Ovary (tissue), 3 donors: ENCODE results near the gene BCL2L14.

ENCODE experiments used
- CTCF ChIP-seq, 3 donors: fragments of 450-650 bp in 2 of 3; fragments of 200-600 bp in 1 of 3; IDR thresholded peaks; one replicate each; pipeline versions ENCODE4 v1.5.1 to v1.8.0; 2016 to 2022; ENCODE audit warnings: antibody characterized with exemption in 3 of 3, mild to moderate bottlenecking in 1 of 3
- EP300 ChIP-seq: sonication (generic); formaldehyde crosslinking; IDR thresholded peaks from one replicate; pipeline ENCODE4 v1.6.1; 2017; ENCODE audit warnings: antibody characterized with exemption
- POLR2A ChIP-seq: fragments of 450-650 bp; IDR thresholded peaks from one replicate; pipeline ENCODE4 v1.6.1; 2017; ENCODE audit warnings: antibody characterized with exemption, mild to moderate bottlenecking, moderate library complexity
- donor health status: DM: no; HTN: no; CAD: no.

- no peak for TF ChIP-seq CTCF (IDR thresholded peaks at IDR 0.05)
- TF ChIP-seq EP300, result no peak
- no peak for TF ChIP-seq POLR2A
These were observed 23.1 kb upstream of the BCL2L14 start for GRCh38 chr12:12047682-12048081.
